Left hindlimb (tissue), 1 donor: ENCODE results near the gene CRMP1.

Experiments used
- DNase-seq: peaks from one replicate; pipeline ENCODE4 v3.0.0-alpha.2; 2018

Gene CRMP1

DNA sequence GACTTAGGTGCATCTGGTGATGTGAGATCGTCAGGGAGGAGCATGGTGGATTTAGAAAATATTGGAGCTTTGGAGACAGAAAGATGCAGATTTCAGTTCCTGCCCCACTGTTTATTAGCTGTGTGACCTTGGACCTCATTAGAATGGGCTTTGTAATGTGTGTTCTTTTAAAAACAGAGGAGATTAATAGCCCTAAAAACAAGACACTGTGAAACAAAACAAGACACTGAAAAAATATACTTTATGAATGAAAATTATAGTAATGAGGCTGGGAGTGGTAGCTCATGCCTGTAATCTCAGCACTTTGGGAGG lies 102.4 kb downstream of the CRMP1 start:
- no peak for DNase-seq

- DNase-seq: no peak
Observed at GRCh38 chr4:5789141-5789540, 103.7 kb downstream of the CRMP1 start.

DNA sequence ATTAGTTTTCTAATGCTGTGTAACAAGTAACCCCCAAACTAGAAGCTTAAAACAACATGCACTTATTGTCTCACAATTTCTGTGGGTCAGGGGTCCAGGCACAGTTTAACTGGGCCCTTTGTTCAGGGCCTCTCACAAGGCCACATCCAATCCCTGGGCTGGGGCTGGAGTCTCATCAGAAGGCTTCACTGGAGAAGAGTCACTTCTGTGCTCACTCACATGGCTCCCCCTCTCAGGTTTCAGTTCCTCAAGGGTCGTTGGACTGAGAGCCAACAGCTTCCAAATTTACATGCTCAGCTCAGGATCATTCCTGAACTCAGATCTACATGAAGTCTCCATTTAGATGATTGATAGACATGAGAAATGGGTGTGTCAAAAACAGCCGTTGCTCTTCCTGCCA lies 104.7 kb downstream of the CRMP1 start:
- no peak for DNase-seq

DNA sequence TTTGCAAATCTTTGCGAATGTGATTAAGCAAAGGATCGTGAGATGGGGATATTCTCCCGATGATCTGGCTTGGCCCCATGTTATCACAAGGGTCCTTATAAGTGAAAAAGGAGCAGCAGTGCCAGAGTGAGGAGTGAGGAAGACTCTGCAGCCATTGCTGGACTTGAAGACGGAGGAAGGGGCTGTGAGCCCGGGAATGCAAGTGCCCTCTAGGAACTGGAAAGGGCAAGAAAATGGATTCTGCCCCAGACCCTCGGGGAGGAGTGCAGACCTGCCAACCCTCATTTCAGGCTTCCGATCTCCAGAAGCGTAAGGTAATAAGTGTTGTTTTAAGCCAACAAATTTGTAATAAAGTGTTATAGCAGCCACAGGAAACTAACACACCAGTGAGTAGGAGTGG lies 105.6 kb downstream of the CRMP1 start:
- no peak for DNase-seq

DNA sequence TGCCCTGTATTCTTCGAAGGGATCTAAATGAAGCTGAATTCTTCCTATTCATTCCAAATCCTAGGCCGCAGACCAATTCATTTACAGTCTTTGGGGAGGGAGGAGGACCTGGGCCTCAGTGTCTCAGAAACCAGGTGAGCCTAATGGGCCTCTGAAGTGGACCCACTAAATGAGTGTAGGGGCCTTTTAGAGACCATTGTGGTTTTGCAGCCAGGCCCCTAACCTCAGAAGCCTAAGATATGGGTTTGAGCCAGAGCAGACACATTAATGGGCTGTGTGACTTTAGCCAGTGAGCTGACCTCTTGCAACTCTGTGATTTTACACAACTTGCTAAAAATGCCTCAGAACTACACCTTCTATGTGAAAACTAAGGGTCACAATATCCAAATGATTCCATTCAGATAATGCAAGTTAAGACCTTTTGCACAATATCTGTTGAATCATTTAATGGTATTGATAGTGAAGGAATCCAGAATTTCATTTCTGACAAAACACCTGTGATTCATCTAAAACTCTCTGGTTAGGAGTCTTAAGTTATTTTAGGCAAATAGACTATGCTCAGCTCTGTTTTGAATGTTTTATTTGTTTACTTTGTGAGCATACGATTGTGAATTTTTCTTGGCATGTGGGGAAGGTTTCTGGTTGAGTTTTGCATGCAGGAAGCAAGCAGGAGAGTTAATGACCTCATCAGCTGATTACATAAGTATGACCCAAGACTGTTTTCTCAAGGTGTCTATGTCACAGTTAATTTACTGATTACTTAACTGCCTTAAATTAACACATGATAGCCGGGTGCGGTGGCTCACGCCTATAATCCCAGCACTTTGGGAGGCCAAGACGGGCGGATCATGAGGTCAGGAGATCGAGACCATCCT lies 106.8 kb downstream of the CRMP1 start:
- no peak for DNase-seq

DNA sequence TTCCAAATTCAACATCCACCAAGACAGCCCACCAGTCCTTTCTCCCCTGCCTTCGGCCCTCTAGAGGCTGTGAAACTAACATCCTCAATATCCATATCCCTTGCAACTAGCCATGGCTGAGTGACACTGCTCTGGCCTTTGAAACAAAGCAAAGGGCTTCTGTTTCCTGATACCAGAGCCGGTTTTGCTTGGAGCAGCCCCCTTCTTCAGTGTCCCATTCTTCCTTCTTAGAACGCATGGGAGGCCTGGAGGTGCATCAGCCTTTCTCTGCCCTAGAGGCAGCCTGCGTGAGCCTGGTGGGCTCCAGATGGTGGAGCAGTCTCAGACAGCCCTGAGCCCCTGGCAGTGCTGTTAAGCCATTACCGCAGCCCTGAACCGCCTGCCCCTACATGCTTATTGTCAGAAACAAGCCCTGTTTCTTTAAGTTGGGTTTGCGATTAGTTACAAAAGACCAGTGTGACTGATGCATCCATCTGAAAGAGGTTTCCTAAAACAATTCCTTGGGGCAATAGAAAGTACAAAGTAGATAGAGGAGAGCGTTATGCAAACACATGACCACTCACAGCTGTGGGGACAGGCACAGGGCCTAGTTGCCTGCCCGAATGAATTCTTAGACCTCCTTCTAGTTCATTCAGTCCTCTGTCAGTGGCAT lies 107.8 kb downstream of the CRMP1 start:
- DNase-seq: no peak

- no peak for DNase-seq
Observed at GRCh38 chr4:5784021-5784420, 108.9 kb downstream of the CRMP1 start.

GRCh38 chr4:5783486-5783885 lies 109.4 kb downstream of the CRMP1 start:
- no peak for DNase-seq

GRCh38 chr4:5782829-5783476 lies 109.9 kb downstream of the CRMP1 start:
- DNase-seq: no peak

DNA sequence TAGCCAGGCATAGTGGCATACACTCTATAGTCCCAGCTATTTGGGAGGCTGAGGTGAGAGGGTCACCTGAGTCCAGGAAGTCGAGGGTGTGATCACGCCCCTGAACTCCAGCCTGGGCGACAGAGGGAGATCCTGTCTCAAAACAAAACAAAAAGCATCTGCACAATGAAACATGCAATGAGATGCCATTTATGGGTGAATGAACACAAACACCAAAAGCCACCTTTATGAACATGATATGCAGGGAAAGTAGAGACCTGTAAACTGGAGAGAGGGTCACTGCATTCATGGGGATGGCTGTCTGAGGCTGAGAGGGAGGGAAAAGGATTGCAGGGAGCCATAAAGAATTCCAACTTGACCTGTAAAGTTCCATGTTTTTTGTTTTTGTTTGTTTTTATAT lies 111.2 kb downstream of the CRMP1 start:
- DNase-seq: no peak

- no peak for DNase-seq
Observed at GRCh38 chr4:5780831-5781480, 111.9 kb downstream of the CRMP1 start.

- DNase-seq: no peak
Observed at GRCh38 chr4:5776510-5776909, 116.4 kb downstream of the CRMP1 start.

DNA sequence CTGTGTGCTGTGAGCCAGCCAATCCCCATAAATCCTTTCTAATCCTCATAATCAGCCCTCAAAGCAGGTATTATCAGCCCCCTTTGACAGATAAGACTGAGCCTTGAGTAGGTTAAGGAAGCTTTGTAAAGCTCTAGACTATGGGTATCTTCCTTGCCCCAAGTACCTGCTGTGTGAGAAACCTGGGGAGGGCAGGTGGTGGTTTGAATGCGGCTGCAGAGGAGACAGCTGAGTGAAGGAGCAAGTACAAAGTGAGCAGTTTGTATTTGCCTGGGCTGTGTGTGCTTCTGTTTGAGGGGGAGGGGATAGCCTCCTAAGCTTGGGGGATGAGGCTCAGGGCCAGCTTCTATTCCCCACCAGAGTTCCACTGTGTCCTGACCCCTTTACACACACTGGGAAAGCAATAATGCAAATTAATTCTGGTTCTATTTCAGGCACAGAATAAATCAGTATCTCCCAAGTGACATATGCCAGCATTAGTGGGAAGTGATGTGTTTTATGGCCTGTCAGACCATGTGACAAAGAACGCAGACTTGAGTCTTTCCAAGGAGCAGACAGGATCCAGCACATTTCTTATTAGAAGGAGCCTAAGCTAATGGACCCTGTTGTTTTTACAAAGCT lies 118.4 kb downstream of the CRMP1 start:
- no peak for DNase-seq

GRCh38 chr4:5773271-5773555 lies 119.7 kb downstream of the CRMP1 start:
- no peak for DNase-seq

DNA sequence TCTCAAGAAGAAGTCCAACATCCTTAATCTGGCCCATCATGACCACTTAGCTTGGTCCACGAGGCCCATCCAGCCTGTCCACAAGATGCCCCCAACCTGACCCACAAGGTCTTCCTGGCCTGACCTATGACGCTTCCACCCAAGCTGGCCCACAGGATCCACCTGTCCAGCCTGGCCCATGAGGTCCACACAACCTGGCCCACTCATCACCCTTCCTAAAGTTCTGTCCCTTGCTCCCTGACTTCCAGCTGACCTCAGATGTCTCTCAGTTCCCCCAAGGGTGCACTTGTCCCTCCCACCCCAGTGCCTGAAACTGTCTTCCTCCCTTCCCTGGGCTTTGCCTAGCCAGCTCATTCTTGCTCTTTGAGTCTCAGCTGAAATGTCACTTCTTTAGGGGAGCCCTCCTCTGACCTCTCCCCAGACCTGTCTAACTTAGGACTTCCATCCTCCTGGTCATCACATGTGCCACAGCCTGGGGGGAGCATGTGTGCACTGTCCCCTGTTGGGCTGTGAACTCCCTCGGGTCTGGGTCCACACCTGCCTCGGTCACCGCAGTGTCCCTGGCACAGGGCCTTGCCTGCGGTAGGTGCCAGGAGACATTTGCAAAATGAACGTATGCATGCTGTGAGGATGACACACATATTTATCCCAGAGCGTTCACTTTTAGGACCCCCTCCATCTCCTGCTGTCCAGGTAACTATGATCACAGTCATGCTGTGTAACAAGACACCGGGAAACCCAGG lies 120.2 kb downstream of the CRMP1 start:
- DNase-seq: no peak
